ENCODE measurements around the gene MRPL22. TPM values are rescaled to one million over a fixed set of nuclear protein-coding genes. Genes with fewer than 3 reads are reported as not detected.

Gene MRPL22
- 42.2 and 45.6 TPM in 2 replicates for total RNA-seq

GRCh38 chr5:154940772-154941620 is at the start of gene MRPL22:
TSS of gene MRPL22 (plus strand) at chr5:154941073. CDS start at chr5:154941111, 38 bp downstream.

DNA sequence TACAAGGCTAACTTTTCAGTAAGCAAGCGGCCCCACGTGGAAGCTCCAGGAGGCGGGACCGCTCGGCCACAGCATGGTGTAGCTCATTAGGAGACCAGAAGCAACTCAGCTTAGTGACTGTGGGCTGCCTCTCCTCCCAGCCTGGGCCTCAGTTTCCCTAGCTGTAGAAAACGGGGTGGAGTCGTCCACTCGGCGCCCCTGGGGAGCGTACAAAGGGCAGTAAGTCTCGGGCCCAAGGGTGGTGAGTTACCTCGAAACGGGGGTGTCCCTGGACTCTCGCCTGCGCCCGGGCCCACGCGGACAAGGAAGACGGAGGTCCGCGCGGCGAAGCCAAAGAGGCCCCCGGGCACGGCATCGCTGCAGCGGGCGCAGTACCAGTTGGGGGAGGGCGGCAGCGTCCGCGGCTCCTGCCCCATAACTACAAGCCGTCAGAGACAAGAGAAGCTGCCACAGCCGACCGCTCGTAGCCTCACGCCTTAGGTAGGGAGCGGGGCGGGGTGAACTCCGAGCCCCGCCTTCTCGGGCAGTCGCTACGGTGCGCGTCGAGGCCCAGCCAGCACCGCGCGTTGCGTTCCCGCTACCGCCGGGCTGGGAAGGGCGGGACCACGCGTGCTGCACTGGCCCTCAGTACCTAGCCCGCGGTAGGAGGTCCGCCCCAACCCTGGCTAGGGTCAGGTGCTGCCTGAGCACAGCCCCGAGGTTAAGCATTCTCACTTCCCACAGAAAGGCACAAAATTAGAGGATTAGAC is 3.0 kb upstream of the MRPL22 start, which contains the start of gene GEMIN5:
Gene GEMIN5, minus strand, starts transcription at position 494 of the 749 bp plus-strand sequence. Its CDS starts 78 bp downstream, at position 416.

GRCh38 chr5:155013526-155013925 is 72.7 kb downstream of the MRPL22 start, which contains the start of gene KIF4B:
TSS of gene KIF4B (plus strand) at chr5:155013755. CDS start at chr5:155013860, 105 bp downstream.

Other genes starting within 250 kb of the MRPL22 start
- 42.4 and 56.7 TPM in 2 replicates for gene LARP1, start 185.7 kb upstream of the MRPL22 start, total RNA-seq
- 8.5 and 19.9 TPM in 2 replicates for gene FAXDC2, start 90.5 kb upstream of the MRPL22 start, total RNA-seq
- 60.3 and 66.1 TPM in 2 replicates for gene CNOT8, start 82.4 kb upstream of the MRPL22 start, total RNA-seq
- gene GEMIN5, start 2.9 kb upstream of the MRPL22 start, total RNA-seq: 13.8 and 14.7 TPM in 2 replicates
- gene KIF4B, start 72.7 kb downstream of the MRPL22 start, total RNA-seq: under 0.01 TPM in 1 of 2 replicates, not detected in the other